ENCODE results near the gene SYMPK.
A peak's percentile ranks its signal among the peaks of the same experiment; 100 is the strongest.

The SYMPK gene

GRCh38 chr19:45812297-45812696 is 50.6 kb downstream of the SYMPK start:
- TF ChIP-seq, protein P1, sequence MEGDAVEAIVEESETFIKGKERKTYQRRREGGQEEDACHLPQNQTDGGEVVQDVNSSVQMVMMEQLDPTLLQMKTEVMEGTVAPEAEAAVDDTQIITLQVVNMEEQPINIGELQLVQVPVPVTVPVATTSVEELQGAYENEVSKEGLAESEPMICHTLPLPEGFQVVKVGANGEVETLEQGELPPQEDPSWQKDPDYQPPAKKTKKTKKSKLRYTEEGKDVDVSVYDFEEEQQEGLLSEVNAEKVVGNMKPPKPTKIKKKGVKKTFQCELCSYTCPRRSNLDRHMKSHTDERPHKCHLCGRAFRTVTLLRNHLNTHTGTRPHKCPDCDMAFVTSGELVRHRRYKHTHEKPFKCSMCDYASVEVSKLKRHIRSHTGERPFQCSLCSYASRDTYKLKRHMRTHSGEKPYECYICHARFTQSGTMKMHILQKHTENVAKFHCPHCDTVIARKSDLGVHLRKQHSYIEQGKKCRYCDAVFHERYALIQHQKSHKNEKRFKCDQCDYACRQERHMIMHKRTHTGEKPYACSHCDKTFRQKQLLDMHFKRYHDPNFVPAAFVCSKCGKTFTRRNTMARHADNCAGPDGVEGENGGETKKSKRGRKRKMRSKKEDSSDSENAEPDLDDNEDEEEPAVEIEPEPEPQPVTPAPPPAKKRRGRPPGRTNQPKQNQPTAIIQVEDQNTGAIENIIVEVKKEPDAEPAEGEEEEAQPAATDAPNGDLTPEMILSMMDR (IDR thresholded peaks at IDR 0.05; ENCODE audit: insufficient read depth, low read depth, low read length, missing control alignments), result no peak
- H3K4me3 ChIP-seq (ENCODE audit: low read depth, low read length), result no peak overlapping the region
- peak; percentile 1 for DNase-seq (ENCODE audit: low read depth)

GRCh38 chr19:45809643-45810159 is 53.2 kb downstream of the SYMPK start:
- DNase-seq (ENCODE audit: low read depth), result peak; percentile 67
- TF ChIP-seq, protein P1 (IDR thresholded peaks at IDR 0.05; ENCODE audit: insufficient read depth, low read depth, low read length, missing control alignments), result no peak
- no peak overlapping the region for H3K4me3 ChIP-seq (ENCODE audit: low read depth, low read length)

DNA sequence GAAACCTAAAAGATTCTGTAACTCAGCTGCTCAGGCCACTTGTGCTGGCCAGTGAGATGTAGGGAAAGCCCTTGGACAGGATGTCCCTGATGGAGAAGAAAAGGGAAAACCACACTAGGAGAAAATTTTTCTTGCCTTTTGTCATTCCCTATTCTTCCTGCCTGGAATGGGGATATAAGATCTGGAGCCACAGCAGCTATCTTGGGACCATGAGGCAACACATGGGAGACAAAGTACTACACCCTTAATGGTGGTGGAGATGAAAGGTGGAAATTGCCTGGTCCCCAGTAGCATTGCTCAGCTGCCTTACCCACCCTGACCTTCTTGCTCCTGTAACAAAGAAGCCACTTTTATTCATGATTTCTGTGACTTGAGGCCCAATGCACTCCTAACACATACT is 57.2 kb downstream of the SYMPK start:
- no peak overlapping the region for H3K4me3 ChIP-seq (ENCODE audit: low read depth, low read length)
- TF ChIP-seq, protein P1 (IDR thresholded peaks at IDR 0.05; ENCODE audit: insufficient read depth, low read depth, low read length, missing control alignments), result no peak
- DNase-seq (ENCODE audit: low read depth), result no peak

DNA sequence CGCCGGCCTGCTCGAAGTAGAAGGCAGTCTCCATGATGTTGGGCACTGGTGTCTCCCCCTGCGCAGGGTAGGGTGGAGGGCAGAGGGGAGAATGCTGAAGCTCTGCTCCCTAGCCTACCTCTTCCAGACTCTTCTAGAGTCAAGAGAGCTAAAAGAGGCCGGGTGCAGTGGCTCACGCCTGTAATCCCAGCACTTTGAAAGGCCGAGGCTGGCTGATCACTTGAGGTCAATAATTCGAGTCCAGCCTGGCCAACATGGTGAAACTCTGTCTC is 58.1 kb downstream of the SYMPK start:
- no peak overlapping the region for H3K4me3 ChIP-seq (ENCODE audit: low read depth, low read length)
- DNase-seq (ENCODE audit: low read depth), result no peak
- TF ChIP-seq, protein P1 (IDR thresholded peaks at IDR 0.05; ENCODE audit: insufficient read depth, low read depth, low read length, missing control alignments), result no peak

GRCh38 chr19:45804140-45804958 is 58.6 kb downstream of the SYMPK start:
- TF ChIP-seq, protein P1 (IDR thresholded peaks at IDR 0.05; ENCODE audit: insufficient read depth, low read depth, low read length, missing control alignments), result no peak
- no peak overlapping the region for H3K4me3 ChIP-seq (ENCODE audit: low read depth, low read length)
- no peak for DNase-seq (ENCODE audit: low read depth)

DNA sequence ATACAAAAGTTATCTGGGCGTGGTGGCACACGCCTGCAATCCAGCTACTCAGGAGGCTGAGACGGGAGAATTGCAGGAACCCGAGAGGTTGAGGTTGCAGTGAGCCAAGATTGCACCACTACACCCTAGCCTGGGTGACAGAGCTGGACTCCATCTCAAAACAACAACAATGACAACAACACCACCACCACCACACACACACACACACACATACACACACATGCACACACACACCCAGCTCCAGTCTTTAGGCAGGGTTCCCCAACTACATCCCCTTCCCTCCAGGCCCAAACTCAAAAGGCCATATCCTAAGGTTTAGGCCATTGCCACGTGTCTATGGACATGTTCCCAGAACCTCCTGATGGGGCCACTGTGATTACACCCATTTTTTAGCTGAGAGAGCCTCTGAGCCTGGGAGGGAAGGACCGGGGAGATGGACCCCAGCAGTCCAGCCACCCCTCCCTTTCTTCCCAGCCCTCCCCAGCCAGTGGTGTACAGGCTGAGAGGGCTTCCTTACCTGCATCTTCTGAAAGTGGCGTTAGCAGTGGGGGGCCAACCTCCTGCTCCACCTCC is 61.3 kb downstream of the SYMPK start:
- no peak overlapping the region for H3K4me3 ChIP-seq (ENCODE audit: low read depth, low read length)
- TF ChIP-seq, protein P1 (IDR thresholded peaks at IDR 0.05; ENCODE audit: insufficient read depth, low read depth, low read length, missing control alignments), result no peak
- DNase-seq (ENCODE audit: low read depth), result no peak

All from GM12865 (cell line).